PC-9 (cell line): Measurements from ENCODE around the gene CSNK1G2. TPM values are rescaled to one million over a fixed set of nuclear protein-coding genes. Genes with fewer than 3 reads are reported as not detected.

ENCODE experiments used
- BruUV-seq: library from RNA; stranded (reverse); fragments of 400-500 nt; replicated peaks from 2 replicates; lab custom pipeline; 2021; lab: Mats Ljungman, UMichigan
- CTCF ChIA-PET: fragments of 300-600 bp; sonication (Branson Sonifier 250); formaldehyde crosslinking; loops from one replicate; lab custom pipeline; 2022; ENCODE audit warnings: antibody characterized with exemption; lab: Charles Lee
- POLR2A ChIA-PET: fragments of 300-600 bp; sonication (Branson Sonifier 250); formaldehyde crosslinking; loops from one replicate; lab custom pipeline; 2022; ENCODE audit warnings: antibody characterized with exemption; ENCODE audit not compliant: unreplicated experiment; lab: Charles Lee
- DNase-seq, 2 experiments: peaks; one replicate each; pipeline versions ENCODE4 v3.0.0 to v3.0.0-alpha.2; 2015 to 2022; ENCODE audit warnings: mixed read lengths in 1 of 2
- H2AFZ ChIP-seq: fragments of 200-600 bp; sonication (generic); 2 replicates; pipeline ENCODE4 v1.8.1; 2017; ENCODE audit warnings: antibody characterized with exemption
- H3F3A ChIP-seq: fragments of 200-600 bp; sonication (generic); 2 replicates; pipeline ENCODE4 v1.8.1; 2017; ENCODE audit warnings: antibody characterized with exemption, mild to moderate bottlenecking, low read depth; ENCODE audit not compliant: insufficient read depth
- H3K27ac ChIP-seq: fragments of 200-600 bp; sonication (generic); 2 replicates; pipeline ENCODE4 v1.6.1; 2016; ENCODE audit warnings: mixed run types
- H3K27me3 ChIP-seq: fragments of 200-600 bp; sonication (generic); 2 replicates; pipeline ENCODE4 v1.6.1; 2016; ENCODE audit warnings: low read depth, mixed run types; ENCODE audit not compliant: insufficient read depth
- H3K36me3 ChIP-seq: fragments of 200-600 bp; sonication (generic); 2 replicates; pipeline ENCODE4 v1.6.1; 2016; ENCODE audit warnings: low read depth, mixed run types
- H3K4me1 ChIP-seq: fragments of 200-600 bp; sonication (generic); replicated peaks from 2 replicates; pipeline ENCODE4 v1.6.1; 2016; ENCODE audit warnings: mixed run types; ENCODE audit not compliant: insufficient read depth
- H3K4me2 ChIP-seq: fragments of 200-600 bp; sonication (generic); 2 replicates; pipeline ENCODE4 v1.6.1; 2017; ENCODE audit warnings: mixed run types
- H3K4me3 ChIP-seq: fragments of 200-600 bp; sonication (generic); 2 replicates; pipeline ENCODE4 v1.6.1; 2016; ENCODE audit warnings: mixed run types
- H3K79me2 ChIP-seq: fragments of 200-600 bp; sonication (generic); 2 replicates; pipeline ENCODE4 v1.6.1; 2017; ENCODE audit warnings: low read depth, mixed run types
- H3K9me2 ChIP-seq: fragments of 200-600 bp; sonication (generic); 2 replicates; pipeline ENCODE4 v1.8.1; 2017; ENCODE audit warnings: mild to moderate bottlenecking; ENCODE audit not compliant: insufficient read depth
- H3K9me3 ChIP-seq: fragments of 200-600 bp; sonication (generic); 2 replicates; pipeline ENCODE4 v1.8.1; 2016; ENCODE audit warnings: low read depth; ENCODE audit not compliant: insufficient read depth
- H4K20me1 ChIP-seq: fragments of 200-600 bp; sonication (generic); 2 replicates; pipeline ENCODE4 v1.8.1; 2017; ENCODE audit not compliant: insufficient read depth
- CTCF ChIP-seq: fragments of 200-600 bp; sonication (generic); conservative IDR thresholded peaks from 2 replicates; pipeline ENCODE4 v1.6.1; 2017; ENCODE audit warnings: mixed run types, antibody characterized with exemption, mild to moderate bottlenecking, moderate library complexity
- EZH2 ChIP-seq: fragments of 200-600 bp; sonication (generic); IDR thresholded peaks from 2 replicates; pipeline ENCODE4 v1.8.0; 2017; ENCODE audit warnings: antibody characterized with exemption, low read depth
- intact Hi-C: fragments of 100-400 bp; cut with micrococcal nuclease; formaldehyde crosslinking; loops from one replicate; pipeline ENCODE4 v1.10.0; 2022; ENCODE audit not compliant: unreplicated experiment
- total RNA-seq: library from RNA; stranded (reverse); gene quantifications from 2 replicates; pipeline ENCODE4 v1.2.3, GENCODE V29; 2021

Gene CSNK1G2
- total RNA-seq, 1 experiment from 2014 or later, result 58.2 TPM

- no TSS peak for BruUV-seq
- CTCF ChIA-PET, result no interaction called here
- Histone ChIP-seq H3K27me3 (no peaks in the 10 kb centered on the region), H3K4me3 (no peak overlapping the region), H3K4me1 (peaks cover 15% of the 10 kb centered on the region), H3K27ac (no peak overlapping the region), H3K9me2 (no peaks in the 10 kb centered on the region), H3F3A (peaks cover 6% of the 10 kb centered on the region; the same call in 1 of the 2 replicates), H3K36me3 (no peaks in the 10 kb centered on the region), H2AFZ (no peak overlapping the region), H3K9me3 (no peaks in the 10 kb centered on the region), H4K20me1 (peaks cover 4% of the 10 kb centered on the region; the same call in 1 of the 2 replicates), H3K79me2 (peaks cover 17% of the 10 kb centered on the region), H3K4me2 (no peak overlapping the region)
- no peak for DNase-seq
- intact Hi-C loops, result no loop called here
- TF ChIP-seq CTCF, result no peak
- TF ChIP-seq EZH2, result no peak
- POLR2A ChIA-PET, result no interaction called here
Measured at GRCh38 chr19:1938071-1938470, 2.9 kb upstream of the CSNK1G2 start.

GRCh38 chr19:1942078-1942933 is 1.3 kb downstream of the CSNK1G2 start:
- Histone ChIP-seq H4K20me1 (peaks cover 33% of the 10 kb centered on the region), H3K9me3 (no peaks in the 10 kb centered on the region), H3K9me2 (no peaks in the 10 kb centered on the region), H3K4me2 (peak overlapping the region; percentile 79), H3K36me3 (no peaks in the 10 kb centered on the region), H3K4me3 (peak overlapping the region; percentile 81), H3K27me3 (no peaks in the 10 kb centered on the region), H3F3A (peaks cover 6% of the 10 kb centered on the region; the same call in 1 of the 2 replicates), H3K79me2 (peaks cover 52% of the 10 kb centered on the region), H3K4me1 (peaks cover 6% of the 10 kb centered on the region; the same call in 1 of the 2 replicates), H3K27ac (0 out of 2 replicates have a peak overlapping the region, but pooled peaks have one; percentile 47), H2AFZ (peak overlapping the region; percentile 58; the same call in 1 of the 2 replicates)
- TSS peak; percentile 38 for BruUV-seq
- no peak for TF ChIP-seq EZH2
- no peak for TF ChIP-seq CTCF
- POLR2A ChIA-PET, result no interaction called here
- CTCF ChIA-PET, result interaction anchor here (0.6 kb wide), 1 partner anchor 39 kb away, joined by 12 read pairs; no protein-coding TSS in a partner anchor
- DNase-seq, result peak in 1 of 2 experiments; percentile 61
- intact Hi-C loops, result no loop called here

- peak overlapping the region; percentile 79 for H3K4me2 ChIP-seq
- no peaks in the 10 kb centered on the region for H3K36me3 ChIP-seq
- H3K9me2 ChIP-seq, result no peaks in the 10 kb centered on the region
- BruUV-seq, result no TSS peak
- no peaks in the 10 kb centered on the region for H3K9me3 ChIP-seq
- H3K4me1 ChIP-seq, result peaks cover 6% of the 10 kb centered on the region; the same call in 1 of the 2 replicates
- peaks cover 56% of the 10 kb centered on the region for H3K79me2 ChIP-seq
- no peak for DNase-seq
- ChIA-PET CTCF (no interaction called here), POLR2A (interaction anchor here (0.7 kb wide), 1 partner anchor 209 kb away, joined by 4 read pairs; no protein-coding TSS in a partner anchor)
- peaks cover 6% of the 10 kb centered on the region; the same call in 1 of the 2 replicates for H3F3A ChIP-seq
- no peaks in the 10 kb centered on the region for H3K27me3 ChIP-seq
- intact Hi-C loops, result no loop called here
- peak overlapping the region; percentile 81; the same call in 1 of the 2 replicates for H3K4me3 ChIP-seq
- no peak overlapping the region for H2AFZ ChIP-seq
- peaks cover 33% of the 10 kb centered on the region for H4K20me1 ChIP-seq
- TF ChIP-seq CTCF (no peak), EZH2 (no peak)
- no peak overlapping the region for H3K27ac ChIP-seq
Measured at GRCh38 chr19:1942934-1943555, 2.1 kb downstream of the CSNK1G2 start.
